ENCODE data around the gene TSPY8.
"Not testable (repeated sequence)": the region's sequence is repeated elsewhere in the genome, so short reads cannot be mapped to it uniquely, and the experiment has no call there.

Gene TSPY8

DNA sequence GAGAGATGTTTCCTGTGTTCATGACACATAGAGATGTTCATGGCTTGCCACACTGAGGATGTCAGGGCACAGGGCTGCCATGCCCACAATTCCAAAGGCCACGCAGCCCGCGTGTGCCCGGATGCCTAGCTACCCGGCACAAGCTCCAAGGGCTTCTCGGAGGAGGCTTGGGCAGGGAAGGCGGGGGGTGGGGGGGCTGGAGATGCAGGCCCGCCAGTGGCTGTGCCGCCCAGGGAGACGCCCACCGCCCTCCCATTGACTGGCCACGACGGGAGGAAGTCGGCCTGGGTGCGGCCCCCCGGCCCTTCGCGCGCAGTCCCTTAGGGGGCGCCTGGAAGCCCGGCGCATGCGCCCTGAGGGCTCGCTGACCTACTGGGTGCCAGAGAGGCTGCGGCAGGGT lies at the start of gene TSPY8:
Gene TSPY8 (plus strand): TSS at position 301 of the 400 bp plus-strand sequence. CDS start 46 bp downstream, at position 347.
- DNase-seq, result not testable (repeated sequence)

DNA sequence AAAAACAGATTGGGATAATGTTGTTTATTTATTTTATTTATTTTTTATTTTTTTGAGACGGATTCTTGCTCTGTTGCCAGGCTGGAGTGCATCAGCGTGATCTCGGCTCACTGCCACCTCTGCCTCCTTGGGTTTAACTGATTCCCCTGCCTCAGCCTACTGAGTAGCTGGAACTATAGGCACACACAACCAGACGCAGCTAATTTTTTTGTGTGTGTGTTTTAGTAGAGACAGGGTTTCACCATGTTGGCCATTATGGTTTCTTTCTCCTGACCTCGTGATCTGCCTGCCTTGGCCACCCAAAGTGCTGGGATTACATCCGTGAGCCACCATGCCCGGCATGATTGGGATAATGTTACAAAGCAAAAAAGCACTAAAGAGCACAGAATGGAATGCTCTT lies 36.6 kb upstream of the TSPY8 start:
- DNase-seq, result no peak

GRCh38 chrY:9337164-9337563 lies 20.4 kb upstream of the TSPY8 start, which contains the start of gene TSPY4:
Gene TSPY4, plus strand, starts transcription at chrY:9337464. Its CDS starts 46 bp downstream, at chrY:9337510.
- DNase-seq, result not testable (repeated sequence)

GRCh38 chrY:9396527-9396926 lies 38.9 kb downstream of the TSPY8 start:
- not testable (repeated sequence) for DNase-seq

GRCh38 chrY:9398121-9398520 lies 40.5 kb downstream of the TSPY8 start, which contains the start of gene TSPY3:
Gene TSPY3, plus strand, starts transcription at chrY:9398421. Its CDS starts 46 bp downstream, at chrY:9398467.
- DNase-seq, result not testable (repeated sequence)

Data from RPMI8226 (cell line).